ENCODE measurements around the gene MBD4. TPM values are rescaled to one million over a fixed set of nuclear protein-coding genes. Genes with fewer than 3 reads are reported as not detected.

The MBD4 gene
- polyA plus RNA-seq, 3 donors: 25.6 to 31.5 (median 30.1) TPM

- Histone ChIP-seq H3K9me3 (replicated peaks in 1 of 2; ENCODE audit: control insufficient read depth in 1 of 2, insufficient read depth in 1 of 2, low read length in 2 of 2) (no peaks in the 10 kb centered on the region), H3K9ac (ENCODE audit: insufficient read depth, low read length, poor library complexity, severe bottlenecking) (no peak overlapping the region), H3K36me3 (replicated peaks in 1 of 2; ENCODE audit: control insufficient read depth in 1 of 2, insufficient read depth in 2 of 2, low read length in 2 of 2) (no peaks in the 10 kb centered on the region), H3K4me3 (replicated peaks in 1 of 3; ENCODE audit: low read depth in 2 of 3, low read length in 3 of 3) (no peak overlapping the region), H3K79me2 (ENCODE audit: insufficient read depth, low read length) (no peaks in the 10 kb centered on the region), H3K4me2 (replicated peaks; ENCODE audit: extremely low read depth, low read length, poor library complexity, severe bottlenecking) (no peak overlapping the region), H3K4me1 (ENCODE audit: control insufficient read depth in 1 of 2, insufficient read depth in 2 of 2, low read length in 2 of 2) (no peaks in the 10 kb centered on the region), H2AFZ (ENCODE audit: insufficient read depth, low read depth, low read length, poor library complexity, severe bottlenecking) (no peak overlapping the region), H4K20me1 (ENCODE audit: insufficient read depth, low read length) (no peaks in the 10 kb centered on the region), H3K27me3 (ENCODE audit: control insufficient read depth in 2 of 2, insufficient read depth in 2 of 2, low read length in 2 of 2) (no peaks in the 10 kb centered on the region), H3K27ac (ENCODE audit: low read depth in 1 of 2, low read length in 2 of 2) (no peak overlapping the region)
- Mint-ChIP-seq H3K27ac (no peak overlapping the region), H3K4me3 (no peak overlapping the region), H3K27me3 (ENCODE audit: low read depth in 3 of 3) (peaks cover 0 to 3% (median 0%) of the 10 kb centered on the region in 3 donors), H3K4me1 (no peaks in the 10 kb centered on the region), H3K9me3 (peaks cover 0 to 2% (median 0%) of the 10 kb centered on the region in 7 donors), H3K36me3 (no peaks in the 10 kb centered on the region)
- no peak for DNase-seq
- WGBS (ENCODE audit: insufficient coverage): no CpG with 5 or more reads among the region's 4 CpGs
- TF ChIP-seq, protein P1, sequence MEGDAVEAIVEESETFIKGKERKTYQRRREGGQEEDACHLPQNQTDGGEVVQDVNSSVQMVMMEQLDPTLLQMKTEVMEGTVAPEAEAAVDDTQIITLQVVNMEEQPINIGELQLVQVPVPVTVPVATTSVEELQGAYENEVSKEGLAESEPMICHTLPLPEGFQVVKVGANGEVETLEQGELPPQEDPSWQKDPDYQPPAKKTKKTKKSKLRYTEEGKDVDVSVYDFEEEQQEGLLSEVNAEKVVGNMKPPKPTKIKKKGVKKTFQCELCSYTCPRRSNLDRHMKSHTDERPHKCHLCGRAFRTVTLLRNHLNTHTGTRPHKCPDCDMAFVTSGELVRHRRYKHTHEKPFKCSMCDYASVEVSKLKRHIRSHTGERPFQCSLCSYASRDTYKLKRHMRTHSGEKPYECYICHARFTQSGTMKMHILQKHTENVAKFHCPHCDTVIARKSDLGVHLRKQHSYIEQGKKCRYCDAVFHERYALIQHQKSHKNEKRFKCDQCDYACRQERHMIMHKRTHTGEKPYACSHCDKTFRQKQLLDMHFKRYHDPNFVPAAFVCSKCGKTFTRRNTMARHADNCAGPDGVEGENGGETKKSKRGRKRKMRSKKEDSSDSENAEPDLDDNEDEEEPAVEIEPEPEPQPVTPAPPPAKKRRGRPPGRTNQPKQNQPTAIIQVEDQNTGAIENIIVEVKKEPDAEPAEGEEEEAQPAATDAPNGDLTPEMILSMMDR (IDR thresholded peaks at IDR 0.05): no peak
- intact Hi-C loops (cut with micrococcal nuclease): no loop called here
Measured at GRCh38 chr3:129416415-129416814, 23.3 kb downstream of the MBD4 start.

DNA sequence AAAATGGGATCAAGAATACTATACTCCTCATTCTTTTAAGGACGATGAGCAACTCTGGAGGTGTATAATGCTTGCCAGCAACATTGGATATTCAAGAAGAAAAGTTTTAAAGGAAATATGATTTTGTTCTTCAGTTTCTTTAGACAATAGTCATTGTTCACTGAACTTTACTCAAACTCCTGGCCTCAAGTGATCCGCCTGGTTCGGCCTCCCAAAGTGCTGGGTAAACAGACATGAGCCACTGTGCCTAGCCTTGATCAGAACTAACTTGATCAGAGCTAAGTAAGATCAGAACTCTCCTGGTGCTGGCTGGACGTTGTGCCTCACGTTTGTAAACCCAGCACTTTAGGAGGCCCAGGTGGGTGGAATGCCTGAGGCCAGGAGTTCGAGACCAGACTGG, 23.9 kb downstream of the MBD4 start:
- peaks cover 0 to 2% (median 0%) of the 10 kb centered on the region in 7 donors for H3K9me3 Mint-ChIP-seq
- Histone ChIP-seq H3K27ac (ENCODE audit: low read depth in 1 of 2, low read length in 2 of 2) (no peak overlapping the region), H3K9ac (ENCODE audit: insufficient read depth, low read length, poor library complexity, severe bottlenecking) (no peak overlapping the region), H4K20me1 (ENCODE audit: insufficient read depth, low read length) (no peaks in the 10 kb centered on the region), H3K27me3 (ENCODE audit: control insufficient read depth in 2 of 2, insufficient read depth in 2 of 2, low read length in 2 of 2) (no peaks in the 10 kb centered on the region), H3K4me3 (replicated peaks in 1 of 3; ENCODE audit: low read depth in 2 of 3, low read length in 3 of 3) (no peak overlapping the region), H3K4me2 (replicated peaks; ENCODE audit: extremely low read depth, low read length, poor library complexity, severe bottlenecking) (no peak overlapping the region), H3K79me2 (ENCODE audit: insufficient read depth, low read length) (no peaks in the 10 kb centered on the region), H3K9me3 (replicated peaks in 1 of 2; ENCODE audit: control insufficient read depth in 1 of 2, insufficient read depth in 1 of 2, low read length in 2 of 2) (no peaks in the 10 kb centered on the region), H3K36me3 (replicated peaks in 1 of 2; ENCODE audit: control insufficient read depth in 1 of 2, insufficient read depth in 2 of 2, low read length in 2 of 2) (no peaks in the 10 kb centered on the region), H3K4me1 (ENCODE audit: control insufficient read depth in 1 of 2, insufficient read depth in 2 of 2, low read length in 2 of 2) (no peaks in the 10 kb centered on the region), H2AFZ (ENCODE audit: insufficient read depth, low read depth, low read length, poor library complexity, severe bottlenecking) (no peak overlapping the region)
- H3K27ac Mint-ChIP-seq: no peak overlapping the region
- peaks cover 0 to 3% (median 0%) of the 10 kb centered on the region in 3 donors for H3K27me3 Mint-ChIP-seq (ENCODE audit: low read depth in 3 of 3)
- no peak overlapping the region for H3K4me3 Mint-ChIP-seq
- DNase-seq: no peak
- TF ChIP-seq, protein P1 (IDR thresholded peaks at IDR 0.05): no peak
- intact Hi-C loops (cut with micrococcal nuclease): no loop called here
- H3K4me1 Mint-ChIP-seq: no peaks in the 10 kb centered on the region
- 100% methylated on average over 2 of the region's 6 CpGs for WGBS (ENCODE audit: insufficient coverage)
- no peaks in the 10 kb centered on the region for H3K36me3 Mint-ChIP-seq

All from CD14-positive monocyte (primary cell).